OCI-LY1 (cell line): ENCODE results near the gene VEGFA.

Experiments
- H2AFZ ChIP-seq: fragments of 200-600 bp; sonication (generic), shearing (Covaris generic); 2 replicates; pipeline ENCODE4 v1.6.0; 2014; ENCODE audit warnings: antibody characterized with exemption, mild to moderate bottlenecking, low read length
- H3F3A ChIP-seq: fragments of 200-600 bp; sonication (generic), shearing (Covaris generic); 2 replicates; pipeline ENCODE4 v1.6.0; 2014; ENCODE audit warnings: mild to moderate bottlenecking, antibody characterized with exemption, low read length, moderate library complexity; ENCODE audit not compliant: insufficient read depth
- H3K27ac ChIP-seq: fragments of 200-600 bp; sonication (generic); 2 replicates; pipeline ENCODE4 v1.5.1; 2014; ENCODE audit warnings: low read length, mixed run types, mild to moderate bottlenecking, low read depth; ENCODE audit not compliant: poor library complexity, severe bottlenecking
- H3K27me3 ChIP-seq: fragments of 200-600 bp; sonication (generic); 2 replicates; pipeline ENCODE4 v1.6.0; 2014; ENCODE audit warnings: antibody characterized with exemption, mild to moderate bottlenecking, low read length, moderate library complexity; ENCODE audit not compliant: insufficient read depth
- H3K36me3 ChIP-seq: fragments of 200-600 bp; sonication (generic); 2 replicates; pipeline ENCODE4 v1.6.1; 2014; ENCODE audit warnings: mild to moderate bottlenecking, antibody characterized with exemption, low read length, moderate library complexity, mixed read lengths; ENCODE audit not compliant: insufficient read depth
- H3K4me1 ChIP-seq: fragments of 200-600 bp; sonication (generic); 2 replicates; pipeline ENCODE4 v1.5.1; 2014; ENCODE audit warnings: mild to moderate bottlenecking, low read length, moderate library complexity; ENCODE audit not compliant: insufficient read depth, severe bottlenecking
- H3K4me2 ChIP-seq: fragments of 200-600 bp; sonication (generic), shearing (Covaris generic); 2 replicates; pipeline ENCODE4 v1.6.1; 2014; ENCODE audit warnings: low read length
- H3K4me3 ChIP-seq: fragments of 200-600 bp; sonication (generic); 2 replicates; pipeline ENCODE4 v1.5.1; 2014; ENCODE audit warnings: low read length, low read depth, mild to moderate bottlenecking, mixed read lengths; ENCODE audit not compliant: poor library complexity, severe bottlenecking
- H3K79me2 ChIP-seq: fragments of 200-600 bp; shearing (Covaris generic); 2 replicates; pipeline ENCODE4 v1.6.1; 2016; ENCODE audit warnings: mixed run types, low read length, mixed read lengths; ENCODE audit not compliant: insufficient read depth
- H3K9ac ChIP-seq: fragments of 200-600 bp; sonication (generic), shearing (Covaris generic); 2 replicates; pipeline ENCODE4 v1.6.1; 2014; ENCODE audit warnings: mild to moderate bottlenecking, low read length, mixed read lengths
- H3K9me2 ChIP-seq: fragments of 200-600 bp; sonication (generic), shearing (Covaris generic); 2 replicates; pipeline ENCODE4 v1.6.1; 2014; ENCODE audit warnings: low read depth, mild to moderate bottlenecking, low read length, mixed read lengths
- H3K9me3 ChIP-seq: fragments of 200-600 bp; shearing (Covaris generic); 2 replicates; pipeline ENCODE4 v1.6.1; 2014; ENCODE audit warnings: low read length, mixed read lengths
- H4K20me1 ChIP-seq: fragments of 200-600 bp; sonication (generic), shearing (Covaris generic); 2 replicates; pipeline ENCODE4 v1.6.0; 2016; ENCODE audit warnings: mild to moderate bottlenecking, low read length; ENCODE audit not compliant: insufficient read depth
- EZH2 ChIP-seq: fragments of 200-600 bp; sonication (generic), shearing (Covaris generic); IDR thresholded peaks from 2 replicates; pipeline ENCODE4 v1.8.0; 2017; ENCODE audit warnings: borderline replicate concordance, mixed run types, mild to moderate bottlenecking, antibody characterized with exemption, low read length, moderate library complexity, mixed read lengths
- TF ChIP-seq, protein P1 (sequence below): fragments of 200-600 bp; sonication (generic), shearing (Covaris generic); IDR thresholded peaks from 2 replicates; pipeline ENCODE4 v1.5.1; 2017; ENCODE audit warnings: mild to moderate bottlenecking, antibody characterized with exemption, low read length, moderate library complexity, mixed read lengths

VEGFA gene

DNA sequence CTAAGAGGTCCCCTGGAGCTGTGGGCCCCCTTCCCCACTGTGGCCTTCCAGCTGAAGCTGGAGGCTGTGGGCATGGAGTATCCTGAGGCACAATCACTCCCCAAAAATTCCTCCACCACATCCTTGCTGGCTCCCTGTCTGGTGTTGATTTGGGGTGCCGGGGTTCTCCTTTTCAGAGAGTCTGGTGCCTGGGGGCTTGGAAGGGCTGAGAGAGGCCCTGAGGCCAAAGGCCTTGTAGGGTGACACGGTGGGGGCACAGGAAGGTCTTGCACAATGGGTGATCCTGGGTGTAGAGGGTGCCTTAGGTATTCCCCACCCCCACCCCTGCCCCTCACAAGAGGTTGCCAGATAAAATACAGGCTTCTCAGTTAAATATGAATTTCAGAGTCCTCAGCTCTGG lies 33.2 kb upstream of the VEGFA start:
- Histone ChIP-seq H3K9me3 (no peaks in the 10 kb centered on the region), H3K79me2 (no peaks in the 10 kb centered on the region), H3K27ac (no peak overlapping the region), H3K36me3 (no peaks in the 10 kb centered on the region), H3K9ac (no peak overlapping the region), H3K9me2 (no peaks in the 10 kb centered on the region), H4K20me1 (no peaks in the 10 kb centered on the region), H3K4me1 (no peaks in the 10 kb centered on the region), H3F3A (no peaks in the 10 kb centered on the region), H3K4me2 (no peak overlapping the region), H2AFZ (no peak overlapping the region), H3K27me3 (no peaks in the 10 kb centered on the region), H3K4me3 (no peak overlapping the region)
- no peak for TF ChIP-seq EZH2
- TF ChIP-seq, protein P1, sequence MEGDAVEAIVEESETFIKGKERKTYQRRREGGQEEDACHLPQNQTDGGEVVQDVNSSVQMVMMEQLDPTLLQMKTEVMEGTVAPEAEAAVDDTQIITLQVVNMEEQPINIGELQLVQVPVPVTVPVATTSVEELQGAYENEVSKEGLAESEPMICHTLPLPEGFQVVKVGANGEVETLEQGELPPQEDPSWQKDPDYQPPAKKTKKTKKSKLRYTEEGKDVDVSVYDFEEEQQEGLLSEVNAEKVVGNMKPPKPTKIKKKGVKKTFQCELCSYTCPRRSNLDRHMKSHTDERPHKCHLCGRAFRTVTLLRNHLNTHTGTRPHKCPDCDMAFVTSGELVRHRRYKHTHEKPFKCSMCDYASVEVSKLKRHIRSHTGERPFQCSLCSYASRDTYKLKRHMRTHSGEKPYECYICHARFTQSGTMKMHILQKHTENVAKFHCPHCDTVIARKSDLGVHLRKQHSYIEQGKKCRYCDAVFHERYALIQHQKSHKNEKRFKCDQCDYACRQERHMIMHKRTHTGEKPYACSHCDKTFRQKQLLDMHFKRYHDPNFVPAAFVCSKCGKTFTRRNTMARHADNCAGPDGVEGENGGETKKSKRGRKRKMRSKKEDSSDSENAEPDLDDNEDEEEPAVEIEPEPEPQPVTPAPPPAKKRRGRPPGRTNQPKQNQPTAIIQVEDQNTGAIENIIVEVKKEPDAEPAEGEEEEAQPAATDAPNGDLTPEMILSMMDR: no peak

DNA sequence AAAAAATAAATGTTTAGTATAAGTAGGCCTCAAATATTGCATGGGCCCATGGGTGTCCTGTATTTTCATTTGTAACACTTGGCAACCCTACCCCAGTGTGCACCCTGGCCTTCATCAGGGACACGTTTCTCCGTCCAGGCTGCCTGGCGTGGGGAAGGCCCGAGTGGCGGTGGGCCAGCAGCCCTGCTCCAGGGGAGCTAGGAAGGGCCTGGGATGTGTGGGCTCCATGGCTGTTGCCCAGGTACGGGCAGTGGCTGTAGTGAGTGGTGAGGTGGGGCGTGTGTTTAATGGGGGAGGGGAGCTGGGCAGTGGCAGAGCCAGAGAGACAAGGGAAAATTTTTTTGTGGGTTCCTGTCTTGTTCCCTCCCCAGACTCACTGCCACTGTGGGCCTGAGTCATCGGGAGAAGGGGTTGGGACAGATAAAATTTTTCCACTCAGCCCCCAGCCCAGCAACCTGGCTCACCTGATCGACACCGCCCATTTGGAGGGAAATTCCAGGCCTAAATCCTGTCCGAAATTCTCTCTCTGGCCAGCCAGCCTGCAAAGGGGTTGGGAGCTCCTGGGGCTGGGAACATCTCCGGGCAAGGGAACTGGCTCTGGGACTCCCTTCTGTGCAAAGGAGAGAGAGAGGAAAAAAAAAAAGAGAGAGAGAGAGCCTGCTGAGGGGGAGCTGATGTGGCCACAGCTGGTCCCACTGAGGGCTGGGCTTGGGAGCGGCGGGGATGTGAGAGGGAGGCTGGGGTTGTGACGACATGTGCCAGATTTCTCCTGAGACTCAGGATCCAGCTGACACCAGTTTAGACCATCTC lies 32.5 kb upstream of the VEGFA start:
- no peak overlapping the region for H3K4me2 ChIP-seq
- H3K27ac ChIP-seq: no peak overlapping the region
- H3K9me3 ChIP-seq: no peaks in the 10 kb centered on the region
- no peaks in the 10 kb centered on the region for H3K9me2 ChIP-seq
- TF ChIP-seq EZH2: no peak
- TF ChIP-seq, protein P1: no peak
- no peak overlapping the region for H3K9ac ChIP-seq
- H3F3A ChIP-seq: no peaks in the 10 kb centered on the region
- H3K4me3 ChIP-seq: no peak overlapping the region
- H3K27me3 ChIP-seq: no peaks in the 10 kb centered on the region
- no peaks in the 10 kb centered on the region for H4K20me1 ChIP-seq
- H3K36me3 ChIP-seq: no peaks in the 10 kb centered on the region
- no peaks in the 10 kb centered on the region for H3K4me1 ChIP-seq
- H3K79me2 ChIP-seq: no peaks in the 10 kb centered on the region
- no peak overlapping the region for H2AFZ ChIP-seq

DNA sequence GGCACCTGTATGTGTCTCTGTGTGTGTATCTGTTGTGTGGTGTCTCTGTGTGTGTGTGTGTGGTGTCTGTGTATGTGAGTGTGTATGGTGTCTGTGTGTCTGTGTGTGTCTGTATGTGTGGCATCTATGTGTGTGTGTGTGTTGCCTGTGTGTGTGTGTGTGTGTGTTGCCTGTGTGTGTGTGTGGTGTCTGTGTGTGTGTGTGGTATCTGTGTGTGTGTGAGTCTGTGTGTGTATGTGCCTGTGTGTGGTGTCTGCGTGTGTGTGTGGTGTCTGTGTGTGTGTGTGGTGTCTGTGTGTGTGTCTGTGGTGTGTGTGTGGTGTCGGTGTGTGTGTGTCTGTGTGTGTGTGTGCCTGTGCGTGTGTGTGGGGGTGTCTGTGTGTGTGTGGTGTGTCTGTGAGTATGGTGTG lies 31.7 kb upstream of the VEGFA start:
- Histone ChIP-seq H3K4me2 (no peak overlapping the region), H3K36me3 (no peaks in the 10 kb centered on the region), H2AFZ (no peak overlapping the region), H3K9me2 (no peaks in the 10 kb centered on the region), H3K79me2 (no peaks in the 10 kb centered on the region), H3K9me3 (no peaks in the 10 kb centered on the region), H3K4me3 (no peak overlapping the region), H3K9ac (no peak overlapping the region), H3F3A (no peaks in the 10 kb centered on the region), H4K20me1 (no peaks in the 10 kb centered on the region), H3K4me1 (no peaks in the 10 kb centered on the region), H3K27me3 (no peaks in the 10 kb centered on the region), H3K27ac (no peak overlapping the region)
- no peak for TF ChIP-seq EZH2
- TF ChIP-seq, protein P1: no peak
